Rectal smooth muscle tissue (tissue), 1 donor: ENCODE measurements around the gene TIMP3.
A peak's percentile ranks its signal among the peaks of the same experiment; 100 is the strongest.

Source experiments
- H3K27ac ChIP-seq: one replicate; pipeline ENCODE4 v1.7.0; 2013; ENCODE audit warnings: low read depth, low read length, inconsistent platforms
- H3K27me3 ChIP-seq: one replicate; pipeline ENCODE4 v1.7.0; 2013; ENCODE audit warnings: low read length; ENCODE audit not compliant: control insufficient read depth, insufficient read depth
- H3K36me3 ChIP-seq: one replicate; pipeline ENCODE4 v1.7.0; 2013; ENCODE audit warnings: low read length; ENCODE audit not compliant: control insufficient read depth, insufficient read depth
- H3K4me1 ChIP-seq: one replicate; pipeline ENCODE4 v1.7.0; 2013; ENCODE audit warnings: low read length; ENCODE audit not compliant: control insufficient read depth, insufficient read depth
- H3K4me3 ChIP-seq: one replicate; pipeline ENCODE4 v1.7.0; 2013; ENCODE audit warnings: low read length
- H3K9ac ChIP-seq: one replicate; pipeline ENCODE4 v1.7.0; 2013; ENCODE audit warnings: low read length

Gene TIMP3

GRCh38 chr22:32829451-32829851 lies 27.9 kb downstream of the TIMP3 start:
- Histone ChIP-seq H3K9ac (no peak overlapping the region), H3K27me3 (no peaks in the 10 kb centered on the region), H3K36me3 (no peaks in the 10 kb centered on the region), H3K4me1 (peaks cover 23% of the 10 kb centered on the region), H3K4me3 (no peak overlapping the region), H3K27ac (no peak overlapping the region)

GRCh38 chr22:32830473-32830872 lies 29.0 kb downstream of the TIMP3 start:
- Histone ChIP-seq H3K27ac (no peak overlapping the region), H3K4me1 (peaks cover 23% of the 10 kb centered on the region), H3K36me3 (no peaks in the 10 kb centered on the region), H3K9ac (no peak overlapping the region), H3K27me3 (no peaks in the 10 kb centered on the region), H3K4me3 (no peak overlapping the region)

GRCh38 chr22:32830957-32831356 lies 29.5 kb downstream of the TIMP3 start:
- H3K36me3 ChIP-seq = no peaks in the 10 kb centered on the region
- no peaks in the 10 kb centered on the region for H3K27me3 ChIP-seq
- no peak overlapping the region for H3K4me3 ChIP-seq
- no peak overlapping the region for H3K9ac ChIP-seq
- no peak overlapping the region for H3K27ac ChIP-seq
- H3K4me1 ChIP-seq = peaks cover 23% of the 10 kb centered on the region

- Histone ChIP-seq H3K9ac (no peak overlapping the region), H3K4me3 (no peak overlapping the region), H3K27me3 (no peaks in the 10 kb centered on the region), H3K36me3 (no peaks in the 10 kb centered on the region), H3K27ac (peak overlapping the region; percentile 28), H3K4me1 (peaks cover 23% of the 10 kb centered on the region)
Measured at GRCh38 chr22:32831584-32831983, 30.1 kb downstream of the TIMP3 start.

GRCh38 chr22:32832174-32832573 lies 30.7 kb downstream of the TIMP3 start:
- Histone ChIP-seq H3K9ac (no peak overlapping the region), H3K27ac (peak overlapping the region; percentile 28), H3K27me3 (no peaks in the 10 kb centered on the region), H3K4me3 (no peak overlapping the region), H3K4me1 (peaks cover 17% of the 10 kb centered on the region), H3K36me3 (no peaks in the 10 kb centered on the region)

- Histone ChIP-seq H3K36me3 (no peaks in the 10 kb centered on the region), H3K4me1 (peaks cover 23% of the 10 kb centered on the region), H3K27me3 (no peaks in the 10 kb centered on the region), H3K4me3 (no peak overlapping the region), H3K27ac (peak overlapping the region; percentile 2), H3K9ac (no peak overlapping the region)
Measured at GRCh38 chr22:32836280-32837123, 35.0 kb downstream of the TIMP3 start.

- Histone ChIP-seq H3K9ac (no peak overlapping the region), H3K4me1 (peaks cover 23% of the 10 kb centered on the region), H3K36me3 (no peaks in the 10 kb centered on the region), H3K27ac (no peak overlapping the region), H3K27me3 (no peaks in the 10 kb centered on the region), H3K4me3 (no peak overlapping the region)
Measured at GRCh38 chr22:32837142-32837541, 35.6 kb downstream of the TIMP3 start.

- peaks cover 23% of the 10 kb centered on the region for H3K4me1 ChIP-seq
- no peak overlapping the region for H3K27ac ChIP-seq
- no peaks in the 10 kb centered on the region for H3K36me3 ChIP-seq
- H3K4me3 ChIP-seq = no peak overlapping the region
- H3K9ac ChIP-seq = no peak overlapping the region
- H3K27me3 ChIP-seq = no peaks in the 10 kb centered on the region
Measured at GRCh38 chr22:32837803-32838202, 36.3 kb downstream of the TIMP3 start.

- Histone ChIP-seq H3K9ac (no peak overlapping the region), H3K4me1 (peaks cover 23% of the 10 kb centered on the region), H3K27me3 (no peaks in the 10 kb centered on the region), H3K36me3 (no peaks in the 10 kb centered on the region), H3K4me3 (no peak overlapping the region), H3K27ac (peak overlapping the region; percentile 64)
Measured at GRCh38 chr22:32839831-32840584, 38.5 kb downstream of the TIMP3 start.

- Histone ChIP-seq H3K27ac (no peak overlapping the region), H3K4me3 (no peak overlapping the region), H3K4me1 (peaks cover 31% of the 10 kb centered on the region), H3K9ac (no peak overlapping the region), H3K36me3 (no peaks in the 10 kb centered on the region), H3K27me3 (no peaks in the 10 kb centered on the region)
Measured at GRCh38 chr22:32841175-32841574, 39.7 kb downstream of the TIMP3 start.

- Histone ChIP-seq H3K4me1 (peaks cover 43% of the 10 kb centered on the region), H3K9ac (no peak overlapping the region), H3K27me3 (no peaks in the 10 kb centered on the region), H3K27ac (no peak overlapping the region), H3K36me3 (no peaks in the 10 kb centered on the region), H3K4me3 (no peak overlapping the region)
Measured at GRCh38 chr22:32842486-32842885, 41.0 kb downstream of the TIMP3 start.

- Histone ChIP-seq H3K4me3 (no peak overlapping the region), H3K9ac (no peak overlapping the region), H3K27me3 (no peaks in the 10 kb centered on the region), H3K4me1 (peaks cover 39% of the 10 kb centered on the region), H3K36me3 (no peaks in the 10 kb centered on the region), H3K27ac (no peak overlapping the region)
Measured at GRCh38 chr22:32843300-32843699, 41.8 kb downstream of the TIMP3 start.
